Activated B cell treated with CpG ODN at 0.5 μM for 24 hours (primary cell): ENCODE measurements around the gene CSNK1G2. TPM values are rescaled to one million over a fixed set of nuclear protein-coding genes. Genes with fewer than 3 reads are reported as not detected.

Experiments used
- ATAC-seq: fragments of 200-7000 bp; cut with Tn5 transposase; one replicate; pipeline ENCODE4 v1.10.0; 2021; ENCODE audit warnings: low read depth, mild to moderate bottlenecking, moderate library complexity
- CTCF ChIA-PET: fragments of 350-600 bp; sonication (Branson Sonifier 250); formaldehyde crosslinking; loops from one replicate; lab custom pipeline; 2021; ENCODE audit warnings: antibody characterized with exemption; lab: Charles Lee
- POLR2A ChIA-PET: fragments of 350-600 bp; sonication (Branson Sonifier 250); formaldehyde crosslinking; loops from one replicate; lab custom pipeline; 2021; ENCODE audit warnings: antibody characterized with exemption; lab: Charles Lee
- DNase-seq: peaks from one replicate; pipeline ENCODE4 v3.0.0; 2022
- H3K27ac Mint-ChIP-seq: one replicate; pipeline ENCODE4 v1.8.0; 2020; ENCODE audit warnings: mixed read lengths
- H3K27me3 Mint-ChIP-seq: one replicate; pipeline ENCODE4 v1.8.0; 2021; ENCODE audit warnings: mixed read lengths
- H3K36me3 Mint-ChIP-seq: one replicate; pipeline ENCODE4 v1.8.0; 2021; ENCODE audit warnings: low read depth, mixed read lengths
- H3K4me1 Mint-ChIP-seq: one replicate; pipeline ENCODE4 v1.8.0; 2021; ENCODE audit warnings: mixed read lengths
- H3K4me3 Mint-ChIP-seq: one replicate; pipeline ENCODE4 v1.8.0; 2020; ENCODE audit warnings: mild to moderate bottlenecking, mixed read lengths
- H3K9me3 Mint-ChIP-seq: one replicate; pipeline ENCODE4 v1.8.0; 2020; ENCODE audit warnings: mixed read lengths
- CTCF ChIP-seq: fragments of 200-600 bp; IDR thresholded peaks from one replicate; pipeline ENCODE4 v1.8.0; 2022; ENCODE audit warnings: antibody characterized with exemption, mild to moderate bottlenecking
- intact Hi-C: fragments of 100-400 bp; cut with micrococcal nuclease; formaldehyde crosslinking; loops from one replicate; pipeline ENCODE4 v1.15.1; 2024
- total RNA-seq: library from RNA; stranded (reverse); gene quantifications from 2 replicates; pipeline ENCODE4 v1.2.3, GENCODE V29; 2022

CSNK1G2 gene
- total RNA-seq, 1 donor from 2014 or later = 89.1 TPM

GRCh38 chr19:1978346-1978894 is 37.4 kb downstream of the CSNK1G2 start:
- intact Hi-C loops = no loop called here
- H3K4me3 Mint-ChIP-seq = no peak overlapping the region
- peaks cover 50% of the 10 kb centered on the region for H3K36me3 Mint-ChIP-seq
- ATAC-seq (no peak), DNase-seq (no peak)
- H3K27ac Mint-ChIP-seq = no peak overlapping the region
- POLR2A ChIA-PET = no interaction called here
- H3K27me3 Mint-ChIP-seq = no peaks in the 10 kb centered on the region
- peaks cover 8% of the 10 kb centered on the region for H3K4me1 Mint-ChIP-seq
- CTCF ChIA-PET = no interaction called here
- no peak for TF ChIP-seq CTCF
- no peaks in the 10 kb centered on the region for H3K9me3 Mint-ChIP-seq

GRCh38 chr19:1979017-1979416 is 38.0 kb downstream of the CSNK1G2 start:
- ATAC-seq (no peak), DNase-seq (no peak)
- H3K4me1 Mint-ChIP-seq = peaks cover 5% of the 10 kb centered on the region
- no peak for TF ChIP-seq CTCF
- intact Hi-C loops = no loop called here
- no peak overlapping the region for H3K4me3 Mint-ChIP-seq
- ChIA-PET POLR2A (no interaction called here), CTCF (no interaction called here)
- no peaks in the 10 kb centered on the region for H3K9me3 Mint-ChIP-seq
- H3K27me3 Mint-ChIP-seq = no peaks in the 10 kb centered on the region
- no peak overlapping the region for H3K27ac Mint-ChIP-seq
- peaks cover 49% of the 10 kb centered on the region for H3K36me3 Mint-ChIP-seq

GRCh38 chr19:1979642-1980041 is 38.7 kb downstream of the CSNK1G2 start:
- DNase-seq (no peak), ATAC-seq (no peak)
- intact Hi-C loops = no loop called here
- Mint-ChIP-seq H3K27me3 (no peaks in the 10 kb centered on the region), H3K36me3 (peaks cover 52% of the 10 kb centered on the region), H3K4me1 (no peaks in the 10 kb centered on the region), H3K4me3 (no peak overlapping the region), H3K27ac (no peak overlapping the region), H3K9me3 (no peaks in the 10 kb centered on the region)
- TF ChIP-seq CTCF = no peak
- ChIA-PET CTCF (no interaction called here), POLR2A (interaction anchor here (0.6 kb wide), 1 partner anchor 88 kb away, joined by 7 read pairs; no protein-coding TSS in a partner anchor)

GRCh38 chr19:1980091-1980808 is 39.3 kb downstream of the CSNK1G2 start:
- ATAC-seq (no peak), DNase-seq (no peak)
- ChIA-PET CTCF (no interaction called here), POLR2A (interaction anchor here (0.6 kb wide), 1 partner anchor 87 kb away, joined by 7 read pairs; no protein-coding TSS in a partner anchor)
- Mint-ChIP-seq H3K27ac (no peak overlapping the region), H3K4me3 (no peak overlapping the region), H3K4me1 (no peaks in the 10 kb centered on the region), H3K9me3 (no peaks in the 10 kb centered on the region), H3K27me3 (no peaks in the 10 kb centered on the region), H3K36me3 (peaks cover 50% of the 10 kb centered on the region)
- intact Hi-C loops = no loop called here
- TF ChIP-seq CTCF = no peak

GRCh38 chr19:1980809-1981181 is 39.8 kb downstream of the CSNK1G2 start:
- H3K9me3 Mint-ChIP-seq = no peaks in the 10 kb centered on the region
- no peak for ATAC-seq
- ChIA-PET CTCF (no interaction called here), POLR2A (interaction anchor here (0.6 kb wide), 1 partner anchor 163 kb away, joined by 3 read pairs; no protein-coding TSS in a partner anchor)
- H3K4me1 Mint-ChIP-seq = no peaks in the 10 kb centered on the region
- no peak for TF ChIP-seq CTCF
- H3K27ac Mint-ChIP-seq = no peak overlapping the region
- H3K27me3 Mint-ChIP-seq = no peaks in the 10 kb centered on the region
- H3K36me3 Mint-ChIP-seq = peaks cover 49% of the 10 kb centered on the region
- DNase-seq = no peak
- intact Hi-C loops = no loop called here
- H3K4me3 Mint-ChIP-seq = no peak overlapping the region
